ENCODE measurements around the gene SRSF3. TPM values are rescaled to one million over a fixed set of nuclear protein-coding genes. Genes with fewer than 3 reads are reported as not detected.

The SRSF3 gene
- total and polyA plus RNA-seq, 9 of the 15 experiments (the other 6 are each of a cell fraction or from before 2014, with no cell fraction given) = 337 to 1,200 (median 518) TPM

GRCh38 chr6:36612101-36612625, 18.0 kb downstream of the SRSF3 start:
- Histone ChIP-seq H2AFZ (ENCODE audit: low read depth, low read length) (no peak overlapping the region), H3K4me1 (replicated peaks in 1 of 2; ENCODE audit: control insufficient read depth in 2 of 2, insufficient read depth in 2 of 2, low read length in 2 of 2) (no peaks in the 10 kb centered on the region; a peak in 1 of 5 replicates), H4K20me1 (replicated peaks; ENCODE audit: control insufficient read depth, insufficient read depth, low read length) (peaks cover 23% of the 10 kb centered on the region; the same call in 1 of the 2 replicates), H3K9me1 (ENCODE audit: control insufficient read depth, insufficient read depth, low read length) (no peaks in the 10 kb centered on the region), H3K36me3 (ENCODE audit: control insufficient read depth, insufficient read depth, low read length) (peaks cover 51% of the 10 kb centered on the region), H3K9me3 (replicated peaks; ENCODE audit: control insufficient read depth, insufficient read depth, low read depth, low read length) (no peaks in the 10 kb centered on the region), H3K79me2 (ENCODE audit: control insufficient read depth, insufficient read depth, low read length) (no peaks in the 10 kb centered on the region), H3K9ac (ENCODE audit: insufficient read depth in 1 of 2, low read depth in 2 of 2, low read length in 2 of 2) (no peak overlapping the region), H3K4me3 (no peak overlapping the region), H3K4me2 (ENCODE audit: insufficient read depth, low read length) (no peak overlapping the region), H3K27me3 (ENCODE audit: control insufficient read depth in 2 of 2, insufficient read depth in 2 of 2, low read length in 2 of 2) (no peaks in the 10 kb centered on the region), H3K27ac (ENCODE audit: extremely low read depth, low read depth, low read length) (no peak overlapping the region)
- CTCF ChIA-PET (ENCODE audit: low intra/inter-chr PET ratio) = no interaction called here
- no peak for FAIRE-seq
- no TSS peak for BruUV-seq (replicated peaks)
- WGBS (ENCODE audit: insufficient coverage, low coverage, missing lambda C conversion rate) = 87% methylated on average over 10 of the region's 10 CpGs
- POLR2A ChIA-PET = interaction anchor here (0.5 to 8.7 kb wide), 8 partner anchors 15 to 156 kb away, joined by 3 to 239 read pairs (median 3); partner anchors contain the start of gene SRSF3
- in situ Hi-C loops (cut with MboI) (loop anchor here (10.0 kb wide), 1 partner anchor 113 kb away; no protein-coding TSS in a partner anchor), intact Hi-C loops (cut with micrococcal nuclease) (loop anchor here (10.0 kb wide), 1 partner anchor 393 kb away; the partner anchor contains the start of gene FGD2)
- ATAC-seq = no peak
- TF ChIP-seq, protein P1, sequence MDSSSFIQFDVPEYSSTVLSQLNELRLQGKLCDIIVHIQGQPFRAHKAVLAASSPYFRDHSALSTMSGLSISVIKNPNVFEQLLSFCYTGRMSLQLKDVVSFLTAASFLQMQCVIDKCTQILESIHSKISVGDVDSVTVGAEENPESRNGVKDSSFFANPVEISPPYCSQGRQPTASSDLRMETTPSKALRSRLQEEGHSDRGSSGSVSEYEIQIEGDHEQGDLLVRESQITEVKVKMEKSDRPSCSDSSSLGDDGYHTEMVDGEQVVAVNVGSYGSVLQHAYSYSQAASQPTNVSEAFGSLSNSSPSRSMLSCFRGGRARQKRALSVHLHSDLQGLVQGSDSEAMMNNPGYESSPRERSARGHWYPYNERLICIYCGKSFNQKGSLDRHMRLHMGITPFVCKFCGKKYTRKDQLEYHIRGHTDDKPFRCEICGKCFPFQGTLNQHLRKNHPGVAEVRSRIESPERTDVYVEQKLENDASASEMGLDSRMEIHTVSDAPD (CRISPR knock-in tag; IDR thresholded peaks at IDR 0.05) = no peak
- TF ChIP-seq E2F8 (IDR thresholded peaks at IDR 0.05; ENCODE audit: low read depth, partially characterized antibody) = no peak
- TF ChIP-seq, protein P2, sequence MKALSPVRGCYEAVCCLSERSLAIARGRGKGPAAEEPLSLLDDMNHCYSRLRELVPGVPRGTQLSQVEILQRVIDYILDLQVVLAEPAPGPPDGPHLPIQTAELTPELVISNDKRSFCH (CRISPR knock-in tag; IDR thresholded peaks at IDR 0.05) = no peak
- TF ChIP-seq, protein P2 (tag; IDR thresholded peaks at IDR 0.05) = no peak
- TF ChIP-seq KLF10 (CRISPR knock-in tag; IDR thresholded peaks at IDR 0.05) = no peak
- no peak for TF ChIP-seq ZNF551 (CRISPR knock-in tag; IDR thresholded peaks at IDR 0.05)
- no peak for TF ChIP-seq ZNF311 (CRISPR knock-in tag; IDR thresholded peaks at IDR 0.05)
- no peak for TF ChIP-seq ATF3 (IDR thresholded peaks at IDR 0.05)
- TF ChIP-seq ATF3 (CRISPR knock-in tag; conservative IDR thresholded peaks at IDR 0.05) = no peak
- no peak for TF ChIP-seq NFIC (IDR thresholded peaks at IDR 0.05)
- no peak for DNase-seq (ENCODE audit: extremely low read depth in 1 of 4, low spot score in 3 of 4)
